ENCODE results near the gene KCNF1.

KCNF1 gene

DNA sequence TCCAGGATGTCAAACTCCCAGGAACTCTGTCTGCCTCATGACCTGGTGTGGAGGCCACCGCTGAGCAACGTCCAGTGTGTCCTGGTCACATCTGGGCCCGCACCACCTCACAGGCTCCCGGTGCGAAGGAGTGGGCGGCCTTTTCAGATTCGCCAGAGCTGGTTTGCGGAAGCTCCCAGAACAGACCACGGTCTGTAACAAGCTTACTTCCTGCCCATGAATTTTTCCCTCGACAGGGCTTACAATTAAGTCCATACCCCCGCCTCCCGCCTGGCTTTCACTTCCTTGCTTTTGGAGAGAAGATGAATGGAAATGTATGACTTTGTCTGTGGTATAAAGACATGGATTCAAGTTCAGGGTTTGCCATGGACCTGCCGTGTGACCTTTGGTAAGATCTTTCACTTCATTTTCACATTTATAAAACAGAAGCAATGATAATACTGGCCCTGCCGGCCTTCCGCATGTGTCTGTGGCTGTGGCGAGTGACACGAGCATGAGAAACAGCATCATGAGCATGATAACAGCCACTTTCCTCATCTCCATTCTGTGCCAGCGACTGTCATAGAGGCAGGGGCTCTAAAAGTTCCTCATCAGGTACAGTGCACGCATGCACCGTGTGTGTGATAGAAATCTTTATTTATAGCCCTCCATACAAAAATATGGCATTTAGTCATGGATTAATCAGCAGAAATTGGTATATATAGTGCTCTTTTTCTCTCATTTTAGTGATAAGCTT, 31.0 kb upstream of the KCNF1 start:
- DNase-seq, result no peak

DNA sequence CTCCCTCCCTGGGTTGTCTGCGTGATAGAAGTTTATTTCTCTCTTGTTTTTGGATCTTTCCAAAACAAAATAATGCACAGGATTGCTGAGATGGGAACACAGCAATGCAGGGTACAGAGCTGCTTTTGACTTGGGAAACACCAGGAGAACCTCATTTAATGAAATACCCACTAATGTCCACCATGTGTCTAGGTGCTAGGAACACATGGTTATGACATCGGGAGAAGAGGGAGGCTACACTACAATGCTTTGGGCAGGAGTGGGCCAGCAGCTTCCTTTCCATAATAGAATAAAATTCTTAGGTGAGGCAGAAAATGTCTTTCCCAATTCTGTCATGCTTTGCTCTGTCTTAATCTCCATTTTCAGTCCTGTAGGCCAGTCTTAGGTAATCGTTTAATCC, 29.2 kb upstream of the KCNF1 start:
- DNase-seq, result no peak

DNA sequence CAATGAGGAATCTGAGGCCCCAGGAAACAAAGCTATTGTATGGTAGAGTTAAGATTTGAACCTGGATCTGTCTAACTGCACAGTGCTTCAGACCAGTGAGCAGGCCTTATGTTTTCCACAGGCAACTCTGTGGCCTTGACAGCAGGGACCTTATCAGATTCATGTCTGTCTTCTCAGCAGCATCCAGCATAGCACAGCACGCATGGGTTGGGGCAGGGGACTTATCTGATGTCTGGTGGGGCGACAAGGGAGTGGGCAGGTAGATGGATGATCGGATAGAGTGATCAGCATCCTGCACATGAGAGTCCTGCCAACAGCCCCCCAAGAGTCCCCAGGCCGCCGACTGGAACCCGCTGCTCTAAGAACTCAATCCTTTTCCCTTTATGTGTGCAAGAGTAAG, 28.7 kb upstream of the KCNF1 start:
- DNase-seq, result no peak

DNA sequence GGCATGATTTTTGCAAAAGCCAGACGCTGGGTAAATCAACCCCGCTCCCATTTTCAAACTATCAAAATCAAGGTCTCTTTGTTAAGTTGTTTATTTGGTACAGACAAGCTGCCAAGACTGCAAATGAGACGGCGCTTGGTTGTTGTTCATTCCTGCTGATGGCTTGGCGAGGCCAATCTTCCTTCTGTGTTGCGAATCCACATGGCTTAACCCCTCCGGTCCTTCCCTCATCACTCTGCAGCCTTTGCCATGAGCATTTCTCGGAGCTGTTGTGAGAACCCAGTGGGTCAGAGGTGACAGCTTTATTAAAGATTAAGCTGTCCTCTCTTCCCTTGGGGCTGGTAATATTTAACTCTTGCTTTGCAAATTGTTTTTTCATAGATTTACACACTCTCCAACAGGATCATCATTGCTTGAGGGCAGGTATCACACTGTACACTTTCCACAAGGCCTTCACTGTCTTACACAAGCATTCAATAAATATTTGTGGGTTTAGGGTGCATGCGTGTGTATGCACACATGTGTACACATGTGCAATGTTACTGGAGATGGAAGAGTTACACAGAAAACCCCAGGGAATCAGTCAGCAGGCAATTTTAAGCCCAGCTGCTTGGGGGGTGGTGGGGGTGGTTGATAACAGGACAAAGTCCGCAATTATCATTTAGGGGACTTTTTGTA, 27.8 kb upstream of the KCNF1 start:
- no peak for DNase-seq

DNA sequence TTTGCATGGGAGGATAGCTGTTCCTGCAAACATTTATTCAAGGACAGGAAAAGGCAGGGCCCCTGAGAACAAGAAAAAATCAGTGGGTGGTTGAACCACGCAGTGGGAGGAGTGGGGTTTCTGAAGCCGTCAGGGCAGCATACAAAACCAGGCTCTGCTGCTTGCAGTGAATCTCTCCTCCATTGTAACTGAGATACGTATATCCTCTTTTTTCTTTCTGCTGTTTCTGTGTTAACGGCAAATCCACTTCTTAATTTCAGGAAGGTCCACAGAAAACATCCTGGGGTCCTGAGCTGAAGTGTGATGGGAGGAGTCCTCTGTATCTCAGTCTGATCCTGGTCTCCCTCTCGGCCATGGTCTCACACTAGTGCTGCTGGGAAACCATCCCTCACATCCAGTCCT, 27.2 kb upstream of the KCNF1 start:
- DNase-seq, result no peak

DNA sequence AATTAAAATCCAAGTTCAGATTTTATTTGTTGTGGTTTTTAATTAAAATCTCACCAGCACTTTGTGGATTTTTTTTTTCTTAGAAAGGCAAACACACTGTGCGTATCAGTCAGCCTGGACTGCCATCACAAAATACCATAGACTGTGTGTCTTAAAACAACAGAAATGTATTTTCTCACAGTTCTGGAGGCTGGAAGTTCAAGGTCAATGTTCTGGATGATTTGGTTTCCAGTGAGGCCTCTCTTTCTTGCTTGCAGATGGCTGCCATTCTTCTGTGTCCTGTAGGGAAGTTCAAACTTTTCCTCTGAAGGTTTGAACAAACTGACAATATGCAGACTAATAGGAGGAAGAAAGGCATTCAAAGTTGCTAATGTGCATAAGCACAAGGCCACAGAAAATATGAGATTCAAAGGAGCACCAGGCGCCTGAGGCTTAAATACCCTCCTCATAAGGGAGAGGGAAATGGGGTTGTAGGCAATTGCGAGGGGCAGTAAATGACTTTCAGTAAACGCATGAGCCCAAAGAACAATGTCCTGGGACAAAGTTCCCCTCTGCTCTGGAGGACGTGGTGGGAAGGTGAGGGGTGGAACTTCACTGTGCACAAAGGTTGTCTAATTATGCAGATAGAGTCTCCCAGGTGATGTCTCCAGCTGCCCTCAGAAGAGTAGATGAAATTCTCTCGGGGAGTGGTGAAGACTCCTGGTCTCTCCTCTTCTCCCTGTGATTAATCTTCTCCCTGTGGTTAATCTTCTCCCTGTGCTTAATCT, 26.5 kb upstream of the KCNF1 start:
- DNase-seq, result no peak

DNA sequence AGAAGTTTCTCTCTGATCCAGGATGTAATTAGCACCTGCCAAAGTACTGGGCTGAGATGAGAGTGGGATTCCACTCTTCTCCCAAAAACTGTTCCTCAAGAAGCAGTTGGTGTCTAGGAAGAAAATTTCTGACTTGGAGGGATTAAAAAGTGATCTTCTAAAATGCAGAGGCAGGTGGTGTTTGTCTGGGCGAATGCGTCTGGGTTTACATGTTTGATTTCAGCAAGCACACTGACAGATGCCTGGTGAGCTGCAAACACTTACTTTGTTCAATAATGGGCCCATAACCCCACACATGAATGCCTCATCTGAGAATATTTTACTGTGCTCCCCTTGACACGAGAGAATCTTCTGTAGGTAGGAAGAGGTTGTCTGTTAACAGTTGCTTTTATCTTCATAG, 24.3 kb upstream of the KCNF1 start:
- no peak for DNase-seq

DNA sequence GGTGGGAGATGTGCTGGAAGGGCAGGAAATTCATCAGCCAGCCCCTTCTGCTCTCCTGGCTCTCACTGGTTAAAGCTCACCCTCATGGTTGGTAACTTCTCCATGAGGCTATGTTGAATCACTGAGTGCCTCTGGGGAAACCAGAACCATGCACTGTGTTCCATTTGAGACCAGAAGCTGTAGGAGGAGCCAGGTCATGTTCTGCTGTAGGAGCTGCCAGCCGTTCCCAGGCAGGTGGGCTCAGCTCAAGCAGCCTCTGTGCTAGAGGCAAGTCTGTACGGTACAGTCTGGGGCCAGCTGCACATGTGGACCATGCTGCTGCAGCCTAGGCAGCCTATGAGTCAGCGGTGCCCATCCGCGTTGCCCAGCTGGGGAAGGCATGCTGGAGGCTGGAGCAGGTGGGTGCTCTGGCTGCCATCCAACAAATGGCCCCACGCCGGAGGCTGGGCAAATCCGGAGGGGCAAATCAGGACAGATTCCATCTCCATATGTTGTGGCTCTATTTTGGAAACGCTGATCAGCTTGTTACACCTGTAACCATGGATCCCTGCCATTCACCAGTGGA, 22.0 kb upstream of the KCNF1 start:
- no peak for DNase-seq

DNA sequence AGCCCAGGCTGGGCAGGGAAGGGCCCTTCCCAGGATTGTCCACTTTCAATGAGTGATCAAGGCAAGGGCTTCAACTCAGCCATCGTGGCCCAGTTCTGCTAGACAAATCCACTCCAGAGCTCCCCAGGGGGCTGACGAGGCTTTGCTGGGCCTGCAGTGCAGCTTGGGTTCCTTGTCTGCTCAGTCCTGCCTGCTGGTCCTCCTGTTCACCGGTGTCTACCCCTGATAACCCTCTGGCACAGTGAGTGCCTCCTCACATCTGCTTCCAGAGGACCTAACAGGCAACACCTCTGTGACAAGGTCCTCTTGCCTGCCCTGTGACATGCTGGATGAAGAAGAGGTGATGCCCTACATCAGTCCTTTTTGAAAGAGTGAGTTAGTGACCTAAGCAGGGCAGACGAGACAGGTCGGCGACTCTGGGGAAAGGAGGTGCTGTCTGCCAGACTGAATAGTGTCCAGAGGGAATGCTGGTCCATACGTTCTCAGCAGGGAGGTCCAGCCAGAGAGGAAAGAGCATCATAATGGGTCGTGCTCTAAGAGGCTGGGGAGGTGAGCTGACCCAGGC, 20.9 kb upstream of the KCNF1 start:
- no peak for DNase-seq

DNA sequence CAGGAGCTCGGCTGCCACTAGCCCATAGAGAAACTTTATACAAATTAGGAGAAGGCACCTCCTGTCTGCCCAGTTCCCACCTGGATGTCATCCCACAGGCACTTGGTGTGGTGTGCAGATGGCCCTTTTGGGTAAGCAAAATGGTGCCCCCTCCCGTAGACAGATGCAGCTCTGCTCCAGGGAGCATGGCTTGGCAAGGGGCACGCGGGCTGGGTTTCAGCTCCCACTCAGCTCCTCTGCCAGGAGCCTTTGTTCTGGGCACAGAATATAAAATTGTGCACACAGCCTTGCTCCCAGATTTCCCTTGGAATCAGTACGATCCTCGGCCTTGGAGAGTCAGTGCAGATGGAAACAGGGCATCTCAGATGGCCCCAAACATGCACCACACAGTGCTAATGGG, 20.3 kb upstream of the KCNF1 start:
- DNase-seq, result no peak

DNA sequence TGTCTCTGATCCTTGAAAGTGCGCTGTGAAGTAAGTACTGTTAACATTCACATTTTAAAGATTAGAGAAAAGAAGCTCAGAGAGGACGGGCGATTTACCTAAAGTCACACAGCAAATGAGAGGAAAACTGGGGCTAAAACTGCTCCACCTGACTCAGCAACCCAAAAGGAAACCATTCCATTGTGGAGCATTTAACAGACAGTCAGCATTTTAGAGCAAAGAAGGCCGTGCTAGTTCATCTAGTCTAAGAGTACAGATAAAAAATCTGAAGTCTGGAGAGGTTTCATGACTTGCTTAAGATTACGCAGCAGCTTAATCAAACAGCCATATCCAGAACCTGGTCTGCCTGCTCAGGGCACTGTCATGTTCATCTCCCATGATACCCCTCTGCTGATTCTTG, 19.9 kb upstream of the KCNF1 start:
- DNase-seq, result no peak

DNA sequence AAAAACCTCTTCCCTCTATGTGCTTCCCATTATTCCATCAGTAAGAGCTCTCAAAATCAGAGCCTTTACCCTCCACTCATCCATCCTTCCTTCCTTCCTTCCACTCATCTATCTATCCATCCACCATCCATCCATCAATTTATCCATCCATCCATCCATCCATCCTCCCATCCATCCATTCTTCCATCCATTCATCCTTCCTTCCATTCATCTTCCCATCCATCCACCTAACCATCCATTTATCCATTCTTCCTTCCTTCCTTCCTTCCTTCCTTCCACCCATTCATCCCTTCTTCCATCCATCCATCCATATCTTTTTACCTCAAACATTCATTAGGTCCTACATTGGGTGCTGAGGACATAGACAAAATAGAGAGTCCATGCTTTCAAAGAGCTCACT, 19.4 kb upstream of the KCNF1 start:
- DNase-seq, result no peak

DNA sequence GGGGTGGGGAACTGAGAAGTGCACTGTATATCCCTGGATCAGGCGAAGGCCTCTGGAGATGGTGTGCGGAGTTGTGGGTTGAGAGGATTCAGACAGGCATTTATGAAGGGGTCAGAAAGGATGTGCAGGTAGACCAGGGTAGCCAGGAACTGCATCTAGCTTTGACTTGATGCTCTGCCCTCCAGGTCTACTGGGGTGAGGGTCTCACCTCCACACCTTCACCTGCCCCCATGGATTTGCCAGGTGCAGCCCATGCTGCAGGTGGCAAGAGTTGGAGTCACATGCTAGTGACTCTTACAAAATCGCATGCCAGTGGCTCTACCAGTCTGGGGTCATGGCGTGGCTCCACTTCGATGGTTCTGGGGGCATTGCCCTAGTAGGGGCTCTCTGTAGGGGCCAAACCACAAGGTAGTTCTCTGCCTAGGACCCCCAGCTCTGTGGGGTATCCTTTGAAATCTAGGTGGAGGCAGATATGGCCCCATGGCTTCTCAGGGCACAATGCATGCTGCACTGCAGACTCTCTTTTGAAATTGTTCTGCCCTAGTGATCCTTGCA, 18.9 kb upstream of the KCNF1 start:
- no peak for DNase-seq

DNA sequence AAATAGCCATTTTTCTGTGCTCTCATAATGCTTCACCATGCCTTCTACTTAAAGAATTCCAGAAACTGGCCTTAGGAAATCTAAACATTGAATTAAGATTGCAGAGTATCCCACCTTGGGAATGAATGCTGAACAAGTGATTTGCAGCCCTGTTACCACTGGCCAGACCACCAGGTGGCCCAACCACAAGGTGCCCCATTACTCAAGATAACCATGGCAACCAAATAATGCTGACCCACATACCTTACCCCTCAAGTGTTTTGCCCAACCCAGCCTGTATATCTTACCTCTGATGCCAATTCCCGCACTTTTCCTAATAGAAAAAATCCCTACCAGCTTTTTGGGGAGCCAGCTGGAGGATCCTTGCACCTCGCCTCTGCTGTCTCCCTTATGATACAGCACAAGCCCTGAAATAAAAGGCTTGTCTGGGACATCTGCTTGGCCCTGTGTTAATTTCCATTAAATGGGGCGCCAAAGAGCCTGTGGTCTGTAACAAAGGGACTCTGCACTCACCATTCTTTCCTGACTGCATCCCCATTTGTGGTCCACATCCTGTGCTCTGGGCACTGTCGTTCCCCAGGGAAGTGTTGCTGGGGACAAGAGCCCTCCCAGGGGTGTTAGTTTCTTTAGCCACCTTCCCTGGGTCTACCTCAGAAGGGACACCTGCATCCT, 17.3 kb upstream of the KCNF1 start:
- DNase-seq, result no peak

DNA sequence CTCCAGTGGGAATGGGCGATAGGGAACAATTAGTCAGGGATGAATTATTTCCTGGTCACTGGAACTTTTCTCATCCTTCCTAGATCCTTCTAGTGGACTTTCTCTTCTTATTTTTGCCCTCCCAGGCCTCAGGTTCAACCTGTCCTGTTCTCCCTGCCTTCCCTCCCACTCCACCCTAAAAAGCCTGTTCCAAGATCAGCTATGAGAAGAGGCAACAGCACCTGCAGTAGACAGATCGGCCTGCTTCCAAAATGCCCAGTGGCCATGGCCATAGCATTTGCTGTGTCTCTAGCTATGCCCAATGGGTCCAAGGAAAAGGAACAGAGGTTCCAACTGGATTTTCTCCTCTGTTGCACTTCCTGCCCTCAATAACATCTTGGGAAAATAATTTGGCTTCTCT, 16.5 kb upstream of the KCNF1 start:
- no peak for DNase-seq

DNA sequence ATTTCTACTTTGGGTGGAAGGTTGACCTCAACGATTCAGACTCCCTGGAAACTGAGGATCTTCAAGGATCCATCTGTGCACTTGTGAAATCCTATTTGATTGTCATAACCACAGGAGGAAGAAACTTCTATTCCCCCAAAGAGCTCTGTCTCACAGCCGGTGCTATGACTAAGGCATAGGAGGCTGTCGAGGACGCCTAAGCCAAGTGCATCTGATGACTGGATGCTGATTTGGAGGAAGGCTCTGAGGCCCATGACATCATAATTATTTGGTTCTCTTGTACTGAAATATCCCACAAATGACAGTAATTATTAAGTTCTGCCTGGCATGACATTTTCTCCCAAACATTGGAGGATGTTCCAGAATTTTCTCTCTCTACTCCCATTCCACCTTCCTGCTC, 13.8 kb upstream of the KCNF1 start:
- DNase-seq, result no peak

DNA sequence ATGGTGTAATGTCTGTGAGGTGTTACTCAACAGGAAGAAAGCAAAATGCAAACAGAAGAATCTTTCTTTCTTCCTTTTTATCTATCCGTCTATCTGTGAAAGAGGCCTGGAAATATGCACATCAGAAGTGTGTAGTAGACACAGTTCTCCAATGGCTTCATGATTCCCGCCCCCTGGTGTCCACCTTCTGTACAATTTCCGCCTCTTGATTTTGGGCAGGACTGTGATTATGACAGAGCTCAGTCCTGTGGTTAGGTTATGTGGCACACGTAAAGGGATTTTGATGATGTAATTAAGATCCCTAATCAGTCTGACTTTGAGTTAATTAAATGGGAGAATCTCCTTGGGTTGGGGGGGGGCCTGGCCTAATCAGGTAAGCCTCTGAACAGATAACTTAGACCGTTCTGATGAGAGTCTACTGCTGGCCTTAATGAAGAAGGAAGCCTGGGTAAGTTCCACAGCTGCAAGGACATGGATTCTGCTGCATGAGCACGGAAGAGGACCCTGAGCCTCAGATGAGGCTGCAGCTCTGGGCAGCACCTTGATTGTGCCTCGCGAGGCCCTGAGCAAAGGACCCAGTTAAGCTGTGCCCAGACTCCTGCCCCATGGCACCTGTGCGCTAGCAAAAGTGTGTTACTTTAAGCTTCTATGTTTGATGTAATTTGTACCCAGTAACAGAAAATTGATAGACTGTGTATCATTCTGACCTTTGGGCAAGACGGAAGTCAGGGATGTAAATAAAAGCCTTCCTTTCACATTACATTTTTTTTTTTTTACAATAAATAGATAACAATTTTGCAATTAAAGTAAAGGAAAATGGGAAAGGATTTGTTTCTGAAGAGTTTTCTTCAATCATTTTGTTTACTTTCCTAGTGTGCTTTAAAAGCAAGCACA, 11.3 kb upstream of the KCNF1 start:
- no peak for DNase-seq

DNA sequence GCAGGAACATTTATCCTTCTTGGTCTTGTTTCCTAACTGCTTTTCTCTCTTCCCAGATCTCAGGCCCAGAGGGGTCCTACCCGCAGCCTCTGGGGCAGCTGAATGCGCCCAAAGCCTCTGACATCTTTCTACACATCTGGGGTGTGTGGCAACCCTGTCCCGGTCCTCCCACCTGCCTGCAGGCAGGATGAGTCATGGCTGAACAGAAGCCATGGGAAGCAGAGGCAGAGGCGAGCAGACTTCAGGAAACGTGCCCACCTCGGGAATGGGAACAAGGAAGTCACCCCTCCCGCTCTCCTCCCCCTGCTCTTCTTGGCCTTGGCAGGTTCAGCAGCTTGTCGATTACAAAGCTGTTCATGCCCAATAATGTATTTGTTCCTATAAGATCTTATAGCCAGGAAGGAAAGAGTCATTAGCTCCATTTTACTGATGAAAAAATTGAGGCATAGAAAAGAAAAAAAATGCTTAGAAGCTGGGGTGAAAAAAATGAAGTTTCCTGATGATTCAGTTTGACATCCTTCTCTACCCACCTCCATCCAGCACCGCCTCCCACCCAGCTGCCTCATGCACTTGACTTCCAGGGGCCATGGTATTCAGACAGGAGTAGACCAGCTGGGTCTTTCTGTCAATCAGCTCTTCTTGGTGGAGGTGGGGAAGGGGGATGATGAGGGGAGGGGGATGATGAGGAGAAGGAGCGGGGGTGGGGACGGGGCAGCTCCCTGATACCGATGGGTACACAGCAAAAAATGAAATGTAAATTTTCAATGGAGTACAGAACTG, 10.4 kb upstream of the KCNF1 start:
- DNase-seq, result no peak

DNA sequence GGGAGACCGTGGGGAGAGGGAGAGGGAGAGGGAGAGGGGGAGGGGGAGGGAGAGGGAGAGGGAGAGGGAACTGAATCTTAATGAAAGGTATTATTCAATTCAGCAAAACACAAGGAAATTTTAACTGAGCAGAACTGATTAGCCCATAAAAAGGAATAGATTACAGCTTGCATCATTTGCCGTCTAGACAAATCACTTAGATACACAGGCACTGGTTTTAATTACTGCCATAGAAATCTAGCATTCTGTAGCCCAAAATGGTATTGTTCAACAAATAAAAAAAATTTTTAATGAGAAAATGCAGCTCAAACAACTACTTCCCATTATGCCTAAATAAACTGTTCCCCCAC, 7.9 kb upstream of the KCNF1 start:
- DNase-seq, result no peak

DNA sequence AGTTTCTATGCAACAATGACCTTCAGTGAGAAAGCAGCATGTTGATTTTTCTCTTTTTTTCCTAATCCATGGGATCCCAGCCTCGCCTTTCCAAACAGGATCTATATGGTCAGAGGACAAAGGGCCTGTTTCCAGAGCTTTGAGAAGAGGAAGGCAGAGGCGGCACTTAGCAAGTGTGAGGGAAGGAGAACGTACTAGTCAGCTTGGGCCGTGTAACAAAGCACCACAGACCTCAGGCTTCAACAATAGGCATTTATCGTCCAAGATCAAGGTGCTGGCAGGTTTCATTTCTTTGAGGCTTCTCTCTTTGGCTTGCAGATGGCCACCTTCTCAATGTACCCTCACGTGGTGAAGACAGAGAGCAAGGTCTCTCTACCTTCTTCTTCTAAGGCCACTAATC, 7.3 kb upstream of the KCNF1 start:
- no peak for DNase-seq
